H1 (cell line): Measurements from ENCODE around the gene CXCL3. TPM values are rescaled to one million over a fixed set of nuclear protein-coding genes. Genes with fewer than 3 reads are reported as not detected.

Experiments used
- CTCF ChIA-PET: fragments of 300-600 bp; sonication (Branson Sonifier 250); formaldehyde crosslinking; loops from one replicate; lab custom pipeline; 2021; ENCODE audit not compliant: partially characterized antibody; lab: Charles Lee
- POLR2A ChIA-PET: fragments of 300-600 bp; sonication (Branson Sonifier 250); formaldehyde crosslinking; loops from one replicate; lab custom pipeline; 2021; ENCODE audit warnings: inconsistent platforms; ENCODE audit not compliant: partially characterized antibody; lab: Charles Lee
- DNase-seq, 2 experiments: peaks; one replicate each; pipeline versions ENCODE4 v3.0.0 to v3.0.0-alpha.2; 2010 to 2022; ENCODE audit warnings: low spot score in 2 of 2, low read depth in 1 of 2, mixed read lengths in 1 of 2
- FAIRE-seq: peaks from 2 replicates; lab custom pipeline; 2011; peaks lifted over from hg19 to GRCh38; lab: Jason Lieb, UNC
- H2AFZ ChIP-seq: 2 replicates; pipeline ENCODE4 v1.8.1; 2012; ENCODE audit warnings: low read length, inconsistent platforms
- H2AK5ac ChIP-seq: 2 replicates; pipeline ENCODE4 v1.6.1; 2013; ENCODE audit warnings: low read depth, low read length
- H2BK120ac ChIP-seq: replicated peaks from 2 replicates; pipeline ENCODE3; 2013; ENCODE audit warnings: low read depth, low read length, inconsistent platforms
- H2BK12ac ChIP-seq: 2 replicates; pipeline ENCODE4 v1.6.1; 2013; ENCODE audit warnings: low read depth, low read length
- H2BK15ac ChIP-seq: 2 replicates; pipeline ENCODE4 v1.6.1; 2013; ENCODE audit warnings: low read length
- H2BK20ac ChIP-seq: 2 replicates; pipeline ENCODE4 v1.6.1; 2013; ENCODE audit warnings: low read length
- H2BK5ac ChIP-seq: 2 replicates; pipeline ENCODE4 v1.6.1; 2013; ENCODE audit warnings: low read depth, low read length
- H3K14ac ChIP-seq: 2 replicates; pipeline ENCODE4 v1.6.1; 2013; ENCODE audit warnings: inconsistent platforms; ENCODE audit not compliant: insufficient read length
- H3K18ac ChIP-seq: 2 replicates; pipeline ENCODE4 v1.6.1; 2013; ENCODE audit warnings: low read length; ENCODE audit errors: extremely low read depth
- H3K23ac ChIP-seq: 2 replicates; pipeline ENCODE4 v1.6.1; 2013; ENCODE audit warnings: inconsistent platforms; ENCODE audit not compliant: insufficient read length
- H3K23me2 ChIP-seq: 2 replicates; pipeline ENCODE4 v1.6.1; 2013; ENCODE audit warnings: low read depth, low read length
- H3K27ac ChIP-seq: 2 replicates; pipeline ENCODE4 v1.6.1; 2011; ENCODE audit warnings: low read depth, low read length, inconsistent platforms
- H3K27me3 ChIP-seq, 4 experiments: replicated peaks in 1 of 4; 1 replicate in 1 of 4; 2 replicates in 3 of 4; pipeline versions ENCODE4 v1.6.1 to v1.8.1; 2011 to 2013; ENCODE audit warnings: low read length in 3 of 4, mild to moderate bottlenecking in 3 of 4, inconsistent platforms in 2 of 4, mixed read lengths in 2 of 4, moderate library complexity in 1 of 4; ENCODE audit not compliant: control insufficient read depth in 3 of 4, insufficient read depth in 3 of 4; ENCODE audit errors: extremely low read depth in 1 of 4
- H3K36me3 ChIP-seq, 4 experiments: 2 replicates each; pipeline versions ENCODE4 v1.6.1 to v1.8.1; 2011 to 2013; ENCODE audit warnings: mild to moderate bottlenecking in 4 of 4, low read length in 3 of 4, moderate library complexity in 2 of 4, control low read depth in 1 of 4, inconsistent platforms in 1 of 4; ENCODE audit not compliant: insufficient read depth in 4 of 4, control insufficient read depth in 2 of 4
- H3K4ac ChIP-seq: replicated peaks from 2 replicates; pipeline ENCODE3; 2013; ENCODE audit warnings: low read length, low read depth, mixed read lengths, inconsistent platforms; ENCODE audit not compliant: insufficient read length
- H3K4me1 ChIP-seq, 4 experiments: replicated peaks in 1 of 4; 1 replicate in 1 of 4; 2 replicates in 3 of 4; pipeline versions ENCODE4 v1.6.1 to v1.8.1; 2011 to 2013; ENCODE audit warnings: low read length in 3 of 4, inconsistent platforms in 2 of 4, mixed read lengths in 1 of 4; ENCODE audit not compliant: insufficient read depth in 4 of 4, control insufficient read depth in 3 of 4
- H3K4me2 ChIP-seq, 2 experiments: 2 replicates each; pipeline versions ENCODE4 v1.6.1 to v1.8.1; 2011 to 2013; ENCODE audit warnings: low read depth in 2 of 2, low read length in 2 of 2, control low read depth in 1 of 2, inconsistent platforms in 1 of 2, mild to moderate bottlenecking in 1 of 2; ENCODE audit not compliant: insufficient read depth in 1 of 2
- H3K4me3 ChIP-seq, 4 experiments: fragments of 200-600, 300-600 bp in 1 of 4; sonication (generic), shearing (Covaris generic), sonication (Bioruptor Twin) in 1 of 4; 2 replicates each; pipeline versions ENCODE4 v1.5.1 to v1.8.1; 2011 to 2016; ENCODE audit warnings: low read length in 4 of 4, low read depth in 3 of 4, control low read depth in 2 of 4, inconsistent platforms in 2 of 4, mild to moderate bottlenecking in 2 of 4, mixed read lengths in 1 of 4, moderate library complexity in 1 of 4; ENCODE audit not compliant: insufficient read depth in 2 of 4; ENCODE audit errors: extremely low read depth in 1 of 4
- H3K56ac ChIP-seq: replicated peaks from 2 replicates; pipeline ENCODE3; 2013; ENCODE audit warnings: low read depth, mild to moderate bottlenecking, mixed read lengths, low read length, inconsistent platforms; ENCODE audit not compliant: insufficient read length
- H3K79me1 ChIP-seq: 2 replicates; pipeline ENCODE4 v1.6.1; 2013; ENCODE audit warnings: low read depth, low read length, control low read depth
- H3K79me2 ChIP-seq, 2 experiments: 2 replicates each; pipeline versions ENCODE4 v1.6.1 to v1.8.1; 2012 to 2013; ENCODE audit warnings: low read length in 2 of 2, mild to moderate bottlenecking in 2 of 2, inconsistent platforms in 1 of 2; ENCODE audit not compliant: insufficient read depth in 2 of 2, control insufficient read depth in 1 of 2
- H3K9ac ChIP-seq, 4 experiments: replicated peaks in 1 of 4; 1 replicate in 1 of 4; 2 replicates in 3 of 4; pipeline versions ENCODE4 v1.6.1 to v1.8.1; 2011 to 2013; ENCODE audit warnings: low read depth in 3 of 4, low read length in 3 of 4, control low read depth in 2 of 4, mild to moderate bottlenecking in 2 of 4, moderate library complexity in 2 of 4, inconsistent platforms in 1 of 4; ENCODE audit errors: extremely low read depth in 1 of 4
- H3K9me3 ChIP-seq, 2 experiments: 2 replicates each; pipeline versions ENCODE4 v1.6.1 to v1.8.1; 2012 to 2013; ENCODE audit warnings: mild to moderate bottlenecking in 2 of 2, moderate library complexity in 2 of 2, control low read depth in 1 of 2, inconsistent platforms in 1 of 2, low read depth in 1 of 2, low read length in 1 of 2, mixed read lengths in 1 of 2; ENCODE audit not compliant: insufficient read depth in 2 of 2
- H4K20me1 ChIP-seq, 2 experiments: replicated peaks in 1 of 2; 2 replicates each; pipeline versions ENCODE3 to v1.8.1; 2011 to 2013; ENCODE audit warnings: inconsistent platforms in 2 of 2, low read length in 2 of 2, mild to moderate bottlenecking in 1 of 2; ENCODE audit not compliant: insufficient read depth in 2 of 2, control insufficient read depth in 1 of 2
- H4K5ac ChIP-seq: 2 replicates; pipeline ENCODE4 v1.6.1; 2013; ENCODE audit warnings: low read length, low read depth, mixed read lengths, inconsistent platforms; ENCODE audit not compliant: insufficient read length
- H4K8ac ChIP-seq: 2 replicates; pipeline ENCODE4 v1.8.0; 2013; ENCODE audit warnings: mild to moderate bottlenecking, moderate library complexity, low read length, inconsistent platforms; ENCODE audit not compliant: insufficient read depth; ENCODE audit errors: extremely low read depth
- H4K91ac ChIP-seq: replicated peaks from 2 replicates; pipeline ENCODE3; 2013; ENCODE audit warnings: low read length, mixed read lengths, inconsistent platforms; ENCODE audit not compliant: insufficient read length
- ASH2L ChIP-seq: fragments of 200-600, 300-600 bp; sonication (generic); IDR thresholded peaks from one replicate; pipeline ENCODE4 v1.7.1; 2017; ENCODE audit warnings: low read length
- CEBPB ChIP-seq: IDR thresholded peaks from 2 replicates; pipeline ENCODE4 v1.6.1; 2012; ENCODE audit warnings: low read depth, low read length
- HDAC6 ChIP-seq: IDR thresholded peaks from one replicate; pipeline ENCODE4 v1.7.1; 2012; ENCODE audit warnings: low read depth, mild to moderate bottlenecking, inconsistent platforms, low read length, moderate library complexity
- KDM5A ChIP-seq: fragments of 200-600 bp; IDR thresholded peaks from 2 replicates; pipeline ENCODE4 v1.7.1; 2012; ENCODE audit warnings: mild to moderate bottlenecking, low read length, inconsistent platforms, mixed read lengths
- POLR2A ChIP-seq, 2 experiments: IDR thresholded peaks; 1 replicate in 1 of 2; 2 replicates in 1 of 2; pipeline ENCODE4 v1.6.1; 2011; ENCODE audit warnings: low read depth in 2 of 2, low read length in 2 of 2, mild to moderate bottlenecking in 2 of 2; ENCODE audit errors: control extremely low read depth in 1 of 2
- POLR2AphosphoS5 ChIP-seq: IDR thresholded peaks from 2 replicates; pipeline ENCODE4 v1.6.1; 2011; ENCODE audit warnings: low read depth, low read length
- RBBP5 ChIP-seq: IDR thresholded peaks from 2 replicates; pipeline ENCODE4 v1.7.1; 2012; ENCODE audit warnings: low read depth, mild to moderate bottlenecking, inconsistent platforms, low read length, moderate library complexity, borderline replicate concordance
- SAP30 ChIP-seq: fragments of 300-600 bp; sonication (generic); IDR thresholded peaks from 2 replicates; pipeline ENCODE4 v1.7.1; 2012; ENCODE audit warnings: low read length, moderate library complexity, mild to moderate bottlenecking, inconsistent platforms; ENCODE audit not compliant: insufficient read depth, insufficient replicate concordance
- TBP ChIP-seq: IDR thresholded peaks from 2 replicates; pipeline ENCODE4 v1.6.1; 2011; ENCODE audit warnings: low read depth, low read length, improper control_type of control experiment
- YY1 ChIP-seq: IDR thresholded peaks from 2 replicates; pipeline ENCODE4 v1.6.1; 2011; ENCODE audit warnings: low read depth, mild to moderate bottlenecking, low read length
- ZNF274 ChIP-seq: IDR thresholded peaks from 2 replicates; pipeline ENCODE4 v1.7.0; 2012; ENCODE audit warnings: low read length, borderline replicate concordance; ENCODE audit errors: extremely low read depth
- WGBS, 2 experiments: shearing (Covaris generic) in 1 of 2; methylation state at CpG; one replicate each; pipeline versions ENCODE4 v1.1.6 to v1.1.7; 2013 to 2015; ENCODE audit warnings: low lambda C conversion rate in 2 of 2, mixed read lengths in 2 of 2, inconsistent platforms in 1 of 2, low coverage in 1 of 2, missing lambda C conversion rate in 1 of 2; ENCODE audit not compliant: insufficient replicate concordance in 2 of 2, insufficient coverage in 1 of 2, insufficient read length in 1 of 2; ENCODE audit errors: extremely low coverage in 1 of 2, missing lambda C conversion rate in 1 of 2; 5-methylcytosine and 5-hydroxymethylcytosine counted together
- polyA plus RNA-seq, 7 experiments: library from polyadenylated mRNA; depleted of rRNA in 3 of 7; stranded (reverse) in 5 of 7; unstranded in 2 of 7; fragments of >200 nt in 5 of 7; fragments of 200-250 nt in 2 of 7; gene quantifications; 1 replicate in 5 of 7; 2 replicates in 1 of 7; 4 replicates in 1 of 7; pipeline versions ENCODE4 v1.2.1 to v1.2.3, GENCODE V29; 2011 to 2013; ENCODE audit warnings: missing spikeins in 2 of 7, mixed read lengths in 2 of 7
- total RNA-seq: library from RNA; stranded (reverse); fragmentation: NEBNext Ultra II Directional; extraction: Animal tissue kit (Norgen Biotek cat#: 25700); gene quantifications from 2 replicates; pipeline ENCODE4 v1.2.1, GENCODE V29; 2021
- TF ChIP-seq, protein P1 (sequence below): IDR thresholded peaks from 2 replicates; pipeline ENCODE4 v1.6.1; 2012; ENCODE audit warnings: inconsistent platforms
- TF ChIP-seq, protein P2 (sequence below): IDR thresholded peaks from 2 replicates; pipeline ENCODE4 v1.6.1; 2012; ENCODE audit warnings: low read length, inconsistent platforms

The CXCL3 gene
- total and polyA plus RNA-seq, 2 of the 8 experiments (the other 6 are each of a cell fraction or from before 2014, with no cell fraction given) = 3.1 to 5.2 TPM

GRCh38 chr4:74013264-74013663 is 25.2 kb downstream of the CXCL3 start:
- H2AK5ac ChIP-seq = no peak overlapping the region
- H2BK15ac ChIP-seq = no peak overlapping the region
- H3K56ac ChIP-seq = no peak overlapping the region
- H4K20me1 ChIP-seq = no peaks in the 10 kb centered on the region
- peaks cover 0 to 3% (median 0%) of the 10 kb centered on the region in 4 experiments; a peak in 2 of 8 replicates for H3K36me3 ChIP-seq
- H3K23me2 ChIP-seq = no peaks in the 10 kb centered on the region
- H3K27me3 ChIP-seq = no peaks in the 10 kb centered on the region
- no peak overlapping the region for H3K9ac ChIP-seq
- ChIA-PET CTCF (interaction anchor here (0.5 to 1.2 kb wide), 2 partner anchors 9 to 182 kb away, joined by 3 to 4 read pairs; no protein-coding TSS in a partner anchor), POLR2A (no interaction called here)
- WGBS, 2 experiments = 90% methylated on average over 2 of the region's 2 CpGs; no CpG with 5 or more reads in 1 of the 2 experiments
- H4K91ac ChIP-seq = no peak overlapping the region
- no peak overlapping the region for H2BK5ac ChIP-seq
- no peak overlapping the region for H3K18ac ChIP-seq
- no peak overlapping the region for H2AFZ ChIP-seq
- FAIRE-seq = no peak
- no peaks in the 10 kb centered on the region; a peak in 1 of 4 replicates for H3K9me3 ChIP-seq
- H4K5ac ChIP-seq = no peak overlapping the region
- H3K4me1 ChIP-seq = no peaks in the 10 kb centered on the region
- H3K14ac ChIP-seq = no peak overlapping the region
- H2BK120ac ChIP-seq = no peak overlapping the region
- H3K4me2 ChIP-seq = no peak overlapping the region
- no peaks in the 10 kb centered on the region for H3K79me1 ChIP-seq
- no peak overlapping the region for H2BK12ac ChIP-seq
- no peak overlapping the region for H2BK20ac ChIP-seq
- H3K79me2 ChIP-seq = no peaks in the 10 kb centered on the region
- no peak overlapping the region for H4K8ac ChIP-seq
- H3K4ac ChIP-seq = no peak overlapping the region
- H3K4me3 ChIP-seq = no peak overlapping the region
- no peak overlapping the region for H3K23ac ChIP-seq
- no peak for DNase-seq
- H3K27ac ChIP-seq = no peak overlapping the region
- TF ChIP-seq POLR2A (IDR thresholded peaks at IDR 0.05; ENCODE audit: control extremely low read depth in 1 of 2, low read depth in 2 of 2, low read length in 2 of 2) = no peak
- no peak for TF ChIP-seq CEBPB
- no peak for TF ChIP-seq ZNF274
- TF ChIP-seq HDAC6 = no peak
- TF ChIP-seq RBBP5 = no peak
- no peak for TF ChIP-seq YY1
- no peak for TF ChIP-seq KDM5A
- TF ChIP-seq ASH2L = no peak
- TF ChIP-seq SAP30 = no peak
- no peak for TF ChIP-seq TBP
- no peak for TF ChIP-seq POLR2AphosphoS5
- TF ChIP-seq, protein P1, sequence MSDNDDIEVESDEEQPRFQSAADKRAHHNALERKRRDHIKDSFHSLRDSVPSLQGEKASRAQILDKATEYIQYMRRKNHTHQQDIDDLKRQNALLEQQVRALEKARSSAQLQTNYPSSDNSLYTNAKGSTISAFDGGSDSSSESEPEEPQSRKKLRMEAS = no peak
- TF ChIP-seq, protein P2, sequence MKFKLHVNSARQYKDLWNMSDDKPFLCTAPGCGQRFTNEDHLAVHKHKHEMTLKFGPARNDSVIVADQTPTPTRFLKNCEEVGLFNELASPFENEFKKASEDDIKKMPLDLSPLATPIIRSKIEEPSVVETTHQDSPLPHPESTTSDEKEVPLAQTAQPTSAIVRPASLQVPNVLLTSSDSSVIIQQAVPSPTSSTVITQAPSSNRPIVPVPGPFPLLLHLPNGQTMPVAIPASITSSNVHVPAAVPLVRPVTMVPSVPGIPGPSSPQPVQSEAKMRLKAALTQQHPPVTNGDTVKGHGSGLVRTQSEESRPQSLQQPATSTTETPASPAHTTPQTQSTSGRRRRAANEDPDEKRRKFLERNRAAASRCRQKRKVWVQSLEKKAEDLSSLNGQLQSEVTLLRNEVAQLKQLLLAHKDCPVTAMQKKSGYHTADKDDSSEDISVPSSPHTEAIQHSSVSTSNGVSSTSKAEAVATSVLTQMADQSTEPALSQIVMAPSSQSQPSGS = no peak
